A673 (cell line): ENCODE data around the gene CPA5. TPM values are rescaled to one million over a fixed set of nuclear protein-coding genes. Genes with fewer than 3 reads are reported as not detected.

Source experiments
- BruUV-seq: library from RNA; stranded (reverse); fragments of 400-500 nt; replicated peaks from 2 replicates; lab custom pipeline; 2021; lab: Mats Ljungman, UMichigan
- CTCF ChIA-PET: fragments of 300-600 bp; sonication (Branson Sonifier 250); formaldehyde crosslinking; loops from one replicate; lab custom pipeline; 2022; ENCODE audit warnings: antibody characterized with exemption; lab: Charles Lee
- POLR2A ChIA-PET: fragments of 300-600 bp; sonication (Branson Sonifier 250); formaldehyde crosslinking; loops from one replicate; lab custom pipeline; 2022; ENCODE audit warnings: antibody characterized with exemption; ENCODE audit not compliant: low non-redundant PET; lab: Charles Lee
- DNase-seq: peaks from one replicate; pipeline ENCODE4 v3.0.0-alpha.2; 2015; ENCODE audit warnings: low spot score
- H3K27ac ChIP-seq: fragments of 200-600 bp; sonication (generic); 2 replicates; pipeline ENCODE4 v1.5.1; 2016; ENCODE audit warnings: mixed run types, low read depth, mild to moderate bottlenecking, mixed read lengths, antibody characterized with exemption, low read length; ENCODE audit not compliant: poor library complexity, severe bottlenecking
- H3K27me3 ChIP-seq: fragments of 200-600 bp; sonication (generic); replicated peaks from 2 replicates; pipeline ENCODE4 v1.6.1; 2017; ENCODE audit warnings: mixed run types, low read depth, mild to moderate bottlenecking, mixed read lengths, antibody characterized with exemption, low read length; ENCODE audit not compliant: insufficient read depth, poor library complexity
- H3K36me3 ChIP-seq: fragments of 200-600 bp; sonication (generic); 2 replicates; pipeline ENCODE4 v1.6.1; 2016; ENCODE audit warnings: mixed run types, mild to moderate bottlenecking, mixed read lengths, antibody characterized with exemption, low read length; ENCODE audit not compliant: insufficient read depth, poor library complexity, severe bottlenecking
- H3K4me1 ChIP-seq: fragments of 200-600 bp; sonication (generic); 2 replicates; pipeline ENCODE4 v1.6.1; 2017; ENCODE audit warnings: mixed run types, mild to moderate bottlenecking, mixed read lengths, antibody characterized with exemption, low read length; ENCODE audit not compliant: insufficient read depth, poor library complexity, severe bottlenecking
- H3K4me3 ChIP-seq: fragments of 200-600 bp; sonication (generic); 2 replicates; pipeline ENCODE4 v1.5.1; 2016; ENCODE audit warnings: low read depth, mixed run types, mild to moderate bottlenecking, mixed read lengths, low read length; ENCODE audit not compliant: poor library complexity, severe bottlenecking
- H3K9me3 ChIP-seq: fragments of 200-600 bp; sonication (generic); 2 replicates; pipeline ENCODE4 v1.6.1; 2016; ENCODE audit warnings: mixed run types, low read depth, mild to moderate bottlenecking, mixed read lengths, antibody characterized with exemption, low read length; ENCODE audit not compliant: poor library complexity, severe bottlenecking
- CTCF ChIP-seq: fragments of 300-800, 200-600 bp; sonication (generic); conservative IDR thresholded peaks from 2 replicates; pipeline ENCODE4 v1.5.1; 2017; ENCODE audit warnings: low read depth, mild to moderate bottlenecking, antibody characterized with exemption, low read length, moderate library complexity, mixed read lengths
- EZH2 ChIP-seq: fragments of 200-600 bp; sonication (generic); IDR thresholded peaks from 2 replicates; pipeline ENCODE4 v1.6.1; 2017; ENCODE audit warnings: borderline replicate concordance, low read depth, mild to moderate bottlenecking, mixed read lengths, antibody characterized with exemption, low read length; ENCODE audit not compliant: poor library complexity, severe bottlenecking
- intact Hi-C: fragments of 100-400 bp; cut with micrococcal nuclease; formaldehyde crosslinking; loops from one replicate; pipeline ENCODE4 v1.10.0; 2022; ENCODE audit not compliant: unreplicated experiment
- total RNA-seq: library from RNA; stranded (reverse); gene quantifications from 2 replicates; pipeline ENCODE4 v1.2.3, GENCODE V29; 2021

The CPA5 gene
- total RNA-seq, 1 experiment from 2014 or later = not detected

- no peak overlapping the region for H3K27ac ChIP-seq
- intact Hi-C loops = no loop called here
- H3K9me3 ChIP-seq = no peaks in the 10 kb centered on the region
- no peak for TF ChIP-seq EZH2
- TF ChIP-seq CTCF = no peak
- no peak overlapping the region for H3K4me3 ChIP-seq
- H3K4me1 ChIP-seq = no peaks in the 10 kb centered on the region
- H3K27me3 ChIP-seq = peaks cover 4% of the 10 kb centered on the region
- ChIA-PET POLR2A (interaction anchor here (0.6 kb wide), 1 partner anchor 290 kb away, joined by 4 read pairs; no protein-coding TSS in a partner anchor), CTCF (interaction anchor here (0.6 kb wide), 1 partner anchor 293 kb away, joined by 3 read pairs; no protein-coding TSS in a partner anchor)
- no TSS peak for BruUV-seq
- H3K36me3 ChIP-seq = no peaks in the 10 kb centered on the region
- no peak for DNase-seq
Observed at GRCh38 chr7:130303551-130303950, 41.1 kb upstream of the CPA5 start.

GRCh38 chr7:130303982-130304381 lies 40.6 kb upstream of the CPA5 start:
- Histone ChIP-seq H3K27ac (no peak overlapping the region), H3K9me3 (no peaks in the 10 kb centered on the region), H3K4me3 (no peak overlapping the region), H3K27me3 (peaks cover 4% of the 10 kb centered on the region), H3K36me3 (no peaks in the 10 kb centered on the region), H3K4me1 (no peaks in the 10 kb centered on the region)
- POLR2A ChIA-PET = interaction anchor here (0.6 kb wide), 1 partner anchor 289 kb away, joined by 4 read pairs; no protein-coding TSS in a partner anchor
- TF ChIP-seq EZH2 (no peak), CTCF (no peak)
- CTCF ChIA-PET = interaction anchor here (0.6 kb wide), 1 partner anchor 293 kb away, joined by 3 read pairs; no protein-coding TSS in a partner anchor
- DNase-seq = no peak
- BruUV-seq = no TSS peak
- intact Hi-C loops = no loop called here

GRCh38 chr7:130304878-130305277 lies 39.7 kb upstream of the CPA5 start:
- intact Hi-C loops = no loop called here
- H3K36me3 ChIP-seq = no peaks in the 10 kb centered on the region
- CTCF ChIA-PET = no interaction called here

More at GRCh38 chr7:130304878-130305277, 39.7 kb upstream of the CPA5 start:
- TF ChIP-seq CTCF (no peak), EZH2 (no peak)
- H3K4me3 ChIP-seq = no peak overlapping the region
- H3K27me3 ChIP-seq = peaks cover 4% of the 10 kb centered on the region
- no peaks in the 10 kb centered on the region for H3K4me1 ChIP-seq
- DNase-seq = no peak
- no TSS peak for BruUV-seq
- POLR2A ChIA-PET = no interaction called here
- no peaks in the 10 kb centered on the region for H3K9me3 ChIP-seq
- H3K27ac ChIP-seq = no peak overlapping the region
